Stimulated activated CD4-positive, alpha-beta T cell treated with anti-CD3 and anti-CD28 coated beads, Interleukin-15, amount 100 ng/mL, for 48 hours (primary cell): ENCODE measurements around the gene HCST.
"Not testable (repeated sequence)": the region's sequence is repeated elsewhere in the genome, so short reads cannot be mapped to it uniquely, and the experiment has no call there.

Experiments
- DNase-seq, 2 donors: peaks; one replicate each; pipeline ENCODE4 v3.0.0-alpha.2; 2020; ENCODE audit warnings: low read depth in 2 of 2

The HCST gene

GRCh38 chr19:35904311-35905068, 2.2 kb downstream of the HCST start:
- no peak for DNase-seq

- no peak for DNase-seq
Observed at GRCh38 chr19:35905178-35905727, 2.9 kb downstream of the HCST start.

GRCh38 chr19:35907377-35907745, 5.0 kb downstream of the HCST start:
- no peak for DNase-seq

GRCh38 chr19:35908010-35908441, 5.7 kb downstream of the HCST start, which contains the start of gene TYROBP:
Gene TYROBP, minus strand, starts transcription at chr19:35908295. Its CDS starts 67 bp downstream, at chr19:35908228.
- DNase-seq = no peak

GRCh38 chr19:35908973-35909683, 6.8 kb downstream of the HCST start:
- DNase-seq = no peak

- no peak for DNase-seq
Observed at GRCh38 chr19:35909684-35910035, 7.3 kb downstream of the HCST start.

- not testable (repeated sequence) for DNase-seq
Observed at GRCh38 chr19:35910355-35910754, 8.0 kb downstream of the HCST start.

GRCh38 chr19:35911173-35911572, 8.8 kb downstream of the HCST start:
- no peak for DNase-seq

- no peak for DNase-seq
Observed at GRCh38 chr19:35911790-35912189, 9.5 kb downstream of the HCST start.

- DNase-seq = no peak
Observed at GRCh38 chr19:35913589-35913988, 11.3 kb downstream of the HCST start.

GRCh38 chr19:35915443-35915842, 13.1 kb downstream of the HCST start:
- DNase-seq = no peak

- no peak for DNase-seq
Observed at GRCh38 chr19:35919306-35919705, 17.0 kb downstream of the HCST start.

GRCh38 chr19:35921012-35921411, 18.7 kb downstream of the HCST start:
- DNase-seq = no peak

GRCh38 chr19:35925501-35925900, 23.2 kb downstream of the HCST start:
- DNase-seq = no peak

- no peak for DNase-seq
Observed at GRCh38 chr19:35928507-35928906, 26.2 kb downstream of the HCST start.

- no peak for DNase-seq
Observed at GRCh38 chr19:35929876-35930275, 27.5 kb downstream of the HCST start.

- peak; percentile 99 for DNase-seq
Observed at GRCh38 chr19:35931161-35931873, 29.0 kb downstream of the HCST start.

- no peak for DNase-seq
Observed at GRCh38 chr19:35931874-35932202, 29.5 kb downstream of the HCST start.

GRCh38 chr19:35932291-35932936, 30.1 kb downstream of the HCST start:
- no peak for DNase-seq

- peak in 1 of 2 donors; percentile 64 for DNase-seq
Observed at GRCh38 chr19:35935911-35936737, 33.8 kb downstream of the HCST start, which contains the start of gene LRFN3. Gene LRFN3, plus strand, starts transcription at chr19:35936374. Its CDS starts 3,052 bp downstream, at chr19:35939426.

GRCh38 chr19:35936738-35937268, 34.5 kb downstream of the HCST start:
- no peak for DNase-seq
